ENCODE results near the gene FLRT2.

FLRT2 gene

DNA sequence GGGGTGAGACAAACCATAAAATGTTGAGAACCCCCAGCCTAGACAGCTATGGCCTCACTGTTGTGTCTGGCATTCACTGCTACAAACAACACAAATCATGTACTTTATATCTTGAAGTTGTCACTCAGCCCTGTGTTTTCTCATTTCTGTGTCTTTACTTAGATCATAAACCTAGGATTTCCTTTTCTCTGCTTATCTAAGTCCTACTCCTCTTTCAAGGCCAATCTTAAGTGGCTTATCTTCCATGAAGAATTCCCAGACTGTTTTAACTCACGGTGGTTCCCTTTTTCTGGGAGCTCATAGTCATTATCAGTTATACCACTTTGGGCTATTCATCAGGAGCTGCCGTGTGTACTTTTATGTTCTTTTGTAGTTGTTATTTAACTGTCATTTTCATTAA is 42.1 kb downstream of the FLRT2 start:
- H3K27me3 ChIP-seq (ENCODE audit: control insufficient read depth, low read length) = no peaks in the 10 kb centered on the region
- no peaks in the 10 kb centered on the region for H3K79me2 ChIP-seq (ENCODE audit: control insufficient read depth, low read length)
- no peaks in the 10 kb centered on the region for H3F3A ChIP-seq (ENCODE audit: control insufficient read depth, insufficient read depth)
- TF ChIP-seq, protein P1, sequence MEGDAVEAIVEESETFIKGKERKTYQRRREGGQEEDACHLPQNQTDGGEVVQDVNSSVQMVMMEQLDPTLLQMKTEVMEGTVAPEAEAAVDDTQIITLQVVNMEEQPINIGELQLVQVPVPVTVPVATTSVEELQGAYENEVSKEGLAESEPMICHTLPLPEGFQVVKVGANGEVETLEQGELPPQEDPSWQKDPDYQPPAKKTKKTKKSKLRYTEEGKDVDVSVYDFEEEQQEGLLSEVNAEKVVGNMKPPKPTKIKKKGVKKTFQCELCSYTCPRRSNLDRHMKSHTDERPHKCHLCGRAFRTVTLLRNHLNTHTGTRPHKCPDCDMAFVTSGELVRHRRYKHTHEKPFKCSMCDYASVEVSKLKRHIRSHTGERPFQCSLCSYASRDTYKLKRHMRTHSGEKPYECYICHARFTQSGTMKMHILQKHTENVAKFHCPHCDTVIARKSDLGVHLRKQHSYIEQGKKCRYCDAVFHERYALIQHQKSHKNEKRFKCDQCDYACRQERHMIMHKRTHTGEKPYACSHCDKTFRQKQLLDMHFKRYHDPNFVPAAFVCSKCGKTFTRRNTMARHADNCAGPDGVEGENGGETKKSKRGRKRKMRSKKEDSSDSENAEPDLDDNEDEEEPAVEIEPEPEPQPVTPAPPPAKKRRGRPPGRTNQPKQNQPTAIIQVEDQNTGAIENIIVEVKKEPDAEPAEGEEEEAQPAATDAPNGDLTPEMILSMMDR (IDR thresholded peaks at IDR 0.05; ENCODE audit: low read depth, low read length, poor library complexity, severe bottlenecking) = no peak
- TF ChIP-seq EZH2phosphoT487 (IDR thresholded peaks at IDR 0.05; ENCODE audit: borderline replicate concordance, low read length) = no peak
- no peak overlapping the region for H3K4me2 ChIP-seq (ENCODE audit: low read length)
- H3K27ac ChIP-seq (ENCODE audit: low read depth, low read length) = no peak overlapping the region
- no peaks in the 10 kb centered on the region for H4K20me1 ChIP-seq (ENCODE audit: control insufficient read depth, insufficient read depth, low read depth, low read length)
- no peaks in the 10 kb centered on the region for H3K4me1 ChIP-seq (ENCODE audit: control insufficient read depth, low read length)
- no peaks in the 10 kb centered on the region for H3K9me3 ChIP-seq (ENCODE audit: control insufficient read depth, insufficient read depth, low read length)
- no peaks in the 10 kb centered on the region for H3K36me3 ChIP-seq (ENCODE audit: control insufficient read depth, low read length)
- H3K4me3 ChIP-seq (ENCODE audit: low read length) = no peak overlapping the region
- no peaks in the 10 kb centered on the region for H3K9me2 ChIP-seq (replicated peaks; ENCODE audit: control insufficient read depth, low read length)

DNA sequence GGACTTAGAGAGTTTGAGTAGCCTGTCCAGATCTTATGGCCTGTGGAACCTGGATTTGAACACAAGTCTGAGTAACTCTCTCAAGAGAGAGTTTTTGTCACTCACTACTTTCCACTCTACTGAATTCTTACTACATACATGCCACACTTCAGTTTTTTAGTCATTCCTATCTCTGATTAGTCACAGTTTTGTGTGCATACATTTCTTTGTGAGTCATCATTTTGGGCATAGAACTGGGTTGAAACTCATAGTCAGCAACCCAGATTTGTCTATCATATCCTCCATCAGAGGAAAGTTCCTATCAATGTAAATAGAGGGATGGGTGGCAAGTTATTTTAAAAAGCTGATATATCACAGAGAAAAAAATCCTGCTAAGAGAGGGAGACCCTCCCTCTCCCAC is 42.9 kb downstream of the FLRT2 start:
- no peaks in the 10 kb centered on the region for H3K9me2 ChIP-seq (replicated peaks; ENCODE audit: control insufficient read depth, low read length)
- H3F3A ChIP-seq (ENCODE audit: control insufficient read depth, insufficient read depth) = no peaks in the 10 kb centered on the region
- no peaks in the 10 kb centered on the region for H3K27me3 ChIP-seq (ENCODE audit: control insufficient read depth, low read length)
- H3K4me1 ChIP-seq (ENCODE audit: control insufficient read depth, low read length) = no peaks in the 10 kb centered on the region
- no peaks in the 10 kb centered on the region for H3K36me3 ChIP-seq (ENCODE audit: control insufficient read depth, low read length)
- no peaks in the 10 kb centered on the region for H3K9me3 ChIP-seq (ENCODE audit: control insufficient read depth, insufficient read depth, low read length)
- no peak overlapping the region for H3K27ac ChIP-seq (ENCODE audit: low read depth, low read length)
- no peaks in the 10 kb centered on the region for H4K20me1 ChIP-seq (ENCODE audit: control insufficient read depth, insufficient read depth, low read depth, low read length)
- TF ChIP-seq, protein P1 (IDR thresholded peaks at IDR 0.05; ENCODE audit: low read depth, low read length, poor library complexity, severe bottlenecking) = no peak
- no peak for TF ChIP-seq EZH2phosphoT487 (IDR thresholded peaks at IDR 0.05; ENCODE audit: borderline replicate concordance, low read length)
- H3K4me2 ChIP-seq (ENCODE audit: low read length) = no peak overlapping the region
- no peak overlapping the region for H3K4me3 ChIP-seq (ENCODE audit: low read length)
- H3K79me2 ChIP-seq (ENCODE audit: control insufficient read depth, low read length) = no peaks in the 10 kb centered on the region

DNA sequence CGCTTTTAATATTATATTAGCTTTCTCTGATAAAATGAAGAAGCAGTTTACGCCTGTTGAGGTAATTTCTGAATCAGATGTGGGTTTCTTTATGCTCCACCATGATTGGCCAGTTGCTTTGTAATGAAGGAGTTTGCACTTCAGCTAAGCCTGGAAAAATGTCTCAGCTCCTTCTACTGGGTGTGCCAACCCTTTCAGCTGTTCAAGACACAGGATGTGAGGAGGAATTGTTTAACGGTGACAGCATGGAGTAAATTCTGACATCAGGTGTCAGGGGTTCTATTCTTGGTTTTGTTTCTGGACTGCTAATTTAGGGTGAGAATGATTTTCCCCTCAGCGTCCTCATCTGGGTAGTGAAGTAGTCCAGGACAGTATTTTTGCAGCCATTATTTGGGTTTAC is 43.5 kb downstream of the FLRT2 start:
- Histone ChIP-seq H3K4me3 (ENCODE audit: low read length) (no peak overlapping the region), H3F3A (ENCODE audit: control insufficient read depth, insufficient read depth) (no peaks in the 10 kb centered on the region), H3K27me3 (ENCODE audit: control insufficient read depth, low read length) (no peaks in the 10 kb centered on the region), H3K36me3 (ENCODE audit: control insufficient read depth, low read length) (no peaks in the 10 kb centered on the region), H4K20me1 (ENCODE audit: control insufficient read depth, insufficient read depth, low read depth, low read length) (no peaks in the 10 kb centered on the region), H3K9me3 (ENCODE audit: control insufficient read depth, insufficient read depth, low read length) (no peaks in the 10 kb centered on the region), H3K79me2 (ENCODE audit: control insufficient read depth, low read length) (no peaks in the 10 kb centered on the region), H3K27ac (ENCODE audit: low read depth, low read length) (no peak overlapping the region), H3K4me1 (ENCODE audit: control insufficient read depth, low read length) (no peaks in the 10 kb centered on the region), H3K4me2 (ENCODE audit: low read length) (no peak overlapping the region), H3K9me2 (replicated peaks; ENCODE audit: control insufficient read depth, low read length) (no peaks in the 10 kb centered on the region)
- TF ChIP-seq EZH2phosphoT487 (IDR thresholded peaks at IDR 0.05; ENCODE audit: borderline replicate concordance, low read length) = no peak
- TF ChIP-seq, protein P1 (IDR thresholded peaks at IDR 0.05; ENCODE audit: low read depth, low read length, poor library complexity, severe bottlenecking) = no peak

All from DOHH2 (cell line).